Lung (tissue), 12 donors: Measurements from ENCODE around the gene DNAJB13. TPM values are rescaled to one million over a fixed set of nuclear protein-coding genes. Genes with fewer than 3 reads are reported as not detected.
A peak's percentile ranks its signal among the peaks of the same experiment; 100 is the strongest.

ENCODE experiments used
- ATAC-seq: fragments of 200-7000 bp; cut with Tn5 transposase; one replicate; pipeline ENCODE4 v1.9.1; 2020; ENCODE audit warnings: moderate number of reproducible peaks; ENCODE audit not compliant: insufficient read depth, low FRiP score
- DNase-seq, 3 donors: peaks; one replicate each; pipeline ENCODE4 v3.0.0-alpha.2; 2013 to 2017
- H3K27ac ChIP-seq, 2 donors: one replicate each; pipeline ENCODE4 v1.5.1; 2013; ENCODE audit warnings: mild to moderate bottlenecking in 2 of 2, moderate library complexity in 2 of 2, control low read depth in 1 of 2, inconsistent platforms in 1 of 2, low read depth in 1 of 2, low read length in 1 of 2
- H3K27me3 ChIP-seq, 3 donors: one replicate each; pipeline ENCODE4 v1.5.1; 2013; ENCODE audit warnings: low read length in 2 of 3; ENCODE audit not compliant: control insufficient read depth in 3 of 3, insufficient read depth in 3 of 3
- H3K36me3 ChIP-seq, 4 donors: one replicate each; pipeline ENCODE4 v1.5.1; 2013; ENCODE audit warnings: low read length in 4 of 4, mild to moderate bottlenecking in 1 of 4, moderate library complexity in 1 of 4; ENCODE audit not compliant: control insufficient read depth in 4 of 4, insufficient read depth in 4 of 4
- H3K4me1 ChIP-seq, 5 donors: one replicate each; pipeline ENCODE4 v1.5.1; 2013; ENCODE audit warnings: low read length in 5 of 5, mild to moderate bottlenecking in 2 of 5, moderate library complexity in 1 of 5; ENCODE audit not compliant: control insufficient read depth in 5 of 5, insufficient read depth in 5 of 5
- H3K4me3 ChIP-seq: one replicate; pipeline ENCODE4 v1.5.1; 2013; ENCODE audit warnings: mild to moderate bottlenecking, control low read depth, moderate library complexity
- H3K9ac ChIP-seq, 2 donors: one replicate each; pipeline ENCODE4 v1.5.1; 2013; ENCODE audit warnings: low read length in 2 of 2, control low read depth in 1 of 2; ENCODE audit not compliant: insufficient read depth in 1 of 2
- H3K9me3 ChIP-seq, 4 donors: one replicate each; pipeline ENCODE4 v1.5.1; 2013; ENCODE audit warnings: low read length in 3 of 4, mild to moderate bottlenecking in 1 of 4, moderate library complexity in 1 of 4; ENCODE audit not compliant: control insufficient read depth in 4 of 4, insufficient read depth in 3 of 4
- WGBS, 2 donors: extraction: QIAGEN DNeasy Blood & Tissue Kit; methylation state at CpG; one replicate each; pipeline ENCODE4 v1.1.7; 2013; 5-methylcytosine and 5-hydroxymethylcytosine counted together
- polyA plus RNA-seq, 2 donors: library from polyadenylated mRNA; stranded (reverse); fragments of 200-250 nt; gene quantifications; one replicate each; pipeline ENCODE4 v1.2.1, GENCODE V29; 2013
- total RNA-seq, 2 donors: library from RNA; depleted of rRNA in 1 of 2; stranded (reverse); fragments of >200 nt in 1 of 2; gene quantifications; one replicate each; pipeline ENCODE4 v1.2.1, GENCODE V29; 2014 to 2021
- TF ChIP-seq, protein P1 (sequence below): IDR thresholded peaks from 2 replicates; pipeline ENCODE4 v1.5.1; 2012; ENCODE audit warnings: mild to moderate bottlenecking; ENCODE audit errors: control extremely low read depth, extremely low read depth
- donor health status: control.
- donor health status: control.
- donor health status: Bipolar disorder and iron deficiency.
- donor health status: healthy.
- donor health status: DM: yes; HTN: yes; CAD: no.

The DNAJB13 gene
- total and polyA plus RNA-seq, 4 donors = 5.4 to 11.9 (median 6.4) TPM

DNA sequence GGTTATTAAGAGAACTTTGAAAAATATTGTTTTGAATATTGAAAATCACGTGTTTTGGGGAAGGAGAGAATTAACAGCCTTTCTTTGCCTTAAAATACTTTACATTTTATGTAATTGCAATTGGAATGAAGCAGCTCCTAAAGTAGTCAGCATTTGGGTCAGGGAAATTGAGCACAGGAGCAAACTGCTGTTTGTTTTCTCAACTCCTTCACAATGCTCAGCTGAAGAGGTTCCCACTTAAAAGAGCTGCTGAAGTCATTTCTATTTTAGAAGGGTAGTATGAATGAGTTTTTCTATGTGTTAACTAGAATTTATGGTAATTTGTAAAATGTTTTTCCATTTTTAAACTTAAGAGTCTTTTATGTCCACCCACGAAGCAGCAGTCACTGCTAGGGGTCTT lies 39.9 kb downstream of the DNAJB13 start:
- Histone ChIP-seq H3K27ac (no peak overlapping the region), H3K9ac (no peak overlapping the region), H3K9me3 (no peaks in the 10 kb centered on the region), H3K36me3 (no peaks in the 10 kb centered on the region), H3K27me3 (no peaks in the 10 kb centered on the region), H3K4me3 (no peak overlapping the region), H3K4me1 (peaks cover 0 to 7% (median 0%) of the 10 kb centered on the region in 5 donors)
- peak in 2 of 3 donors; percentile 45 to 59 for DNase-seq
- WGBS, 2 donors = 76 to 80% methylated on average over 2 of the region's 2 CpGs
- no peak for ATAC-seq
- TF ChIP-seq, protein P1, sequence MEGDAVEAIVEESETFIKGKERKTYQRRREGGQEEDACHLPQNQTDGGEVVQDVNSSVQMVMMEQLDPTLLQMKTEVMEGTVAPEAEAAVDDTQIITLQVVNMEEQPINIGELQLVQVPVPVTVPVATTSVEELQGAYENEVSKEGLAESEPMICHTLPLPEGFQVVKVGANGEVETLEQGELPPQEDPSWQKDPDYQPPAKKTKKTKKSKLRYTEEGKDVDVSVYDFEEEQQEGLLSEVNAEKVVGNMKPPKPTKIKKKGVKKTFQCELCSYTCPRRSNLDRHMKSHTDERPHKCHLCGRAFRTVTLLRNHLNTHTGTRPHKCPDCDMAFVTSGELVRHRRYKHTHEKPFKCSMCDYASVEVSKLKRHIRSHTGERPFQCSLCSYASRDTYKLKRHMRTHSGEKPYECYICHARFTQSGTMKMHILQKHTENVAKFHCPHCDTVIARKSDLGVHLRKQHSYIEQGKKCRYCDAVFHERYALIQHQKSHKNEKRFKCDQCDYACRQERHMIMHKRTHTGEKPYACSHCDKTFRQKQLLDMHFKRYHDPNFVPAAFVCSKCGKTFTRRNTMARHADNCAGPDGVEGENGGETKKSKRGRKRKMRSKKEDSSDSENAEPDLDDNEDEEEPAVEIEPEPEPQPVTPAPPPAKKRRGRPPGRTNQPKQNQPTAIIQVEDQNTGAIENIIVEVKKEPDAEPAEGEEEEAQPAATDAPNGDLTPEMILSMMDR = no peak

DNA sequence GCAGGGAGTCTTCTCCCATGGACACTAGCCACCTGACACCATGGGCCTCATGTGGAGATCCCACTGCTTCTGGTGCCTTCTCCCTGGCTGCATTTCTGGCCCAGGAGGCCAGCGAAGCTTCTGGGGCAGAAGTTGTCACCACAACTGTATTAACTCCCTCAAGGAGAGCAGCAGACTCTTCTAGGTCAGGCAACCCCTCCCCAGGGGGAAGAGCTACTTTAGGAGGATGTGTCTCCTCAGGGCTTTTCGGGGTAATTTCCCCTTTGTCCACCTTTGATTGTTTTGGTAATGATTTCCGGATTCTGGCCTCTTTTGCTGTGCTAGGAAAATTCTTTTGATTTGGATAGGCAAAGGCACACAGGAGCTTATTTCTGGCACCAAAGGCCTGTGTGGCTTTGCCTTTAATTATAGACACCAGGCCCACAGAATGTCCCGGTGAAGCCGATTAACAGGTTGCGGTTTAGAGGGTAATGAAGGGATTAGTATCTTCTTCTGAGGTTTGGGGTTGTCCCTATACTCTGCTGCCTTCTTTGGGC lies 40.7 kb downstream of the DNAJB13 start:
- TF ChIP-seq, protein P1 = no peak
- Histone ChIP-seq H3K4me3 (no peak overlapping the region), H3K9ac (no peak overlapping the region), H3K4me1 (peaks cover 0 to 7% (median 0%) of the 10 kb centered on the region in 5 donors), H3K27me3 (no peaks in the 10 kb centered on the region), H3K36me3 (no peaks in the 10 kb centered on the region), H3K9me3 (no peaks in the 10 kb centered on the region), H3K27ac (no peak overlapping the region)
- DNase-seq = no peak
- ATAC-seq = no peak
- 82 to 87% methylated on average over 6 of the region's 6 CpGs for WGBS, 2 donors

DNA sequence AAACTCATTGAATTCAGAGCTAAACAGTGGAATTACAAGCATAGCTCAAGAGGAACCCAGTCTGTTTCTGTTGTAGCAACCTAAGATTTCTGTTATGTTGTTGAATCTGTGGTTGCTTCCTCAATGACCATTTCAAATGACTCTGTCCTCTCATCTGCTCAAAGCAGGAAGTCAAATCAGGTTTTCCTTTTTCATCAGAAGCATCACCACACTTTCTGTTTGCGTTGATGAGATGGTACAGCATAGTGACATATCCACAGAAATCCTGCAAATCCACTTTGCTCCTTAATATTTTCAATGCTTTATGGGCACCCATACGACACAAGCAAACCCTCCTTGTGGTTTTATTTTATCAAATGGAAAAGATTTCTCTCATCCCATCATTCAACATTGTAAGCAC lies 44.4 kb downstream of the DNAJB13 start:
- TF ChIP-seq, protein P1 = no peak
- ATAC-seq (no peak), DNase-seq (peak in 2 of 3 donors; percentile 31 to 37)
- Histone ChIP-seq H3K9ac (no peak overlapping the region), H3K27me3 (no peaks in the 10 kb centered on the region), H3K9me3 (no peaks in the 10 kb centered on the region), H3K4me3 (no peak overlapping the region), H3K27ac (no peak overlapping the region), H3K4me1 (peaks cover 0 to 7% (median 0%) of the 10 kb centered on the region in 5 donors), H3K36me3 (no peaks in the 10 kb centered on the region)
- WGBS, 2 donors = 36 to 57% methylated on average over 2 of the region's 2 CpGs

DNA sequence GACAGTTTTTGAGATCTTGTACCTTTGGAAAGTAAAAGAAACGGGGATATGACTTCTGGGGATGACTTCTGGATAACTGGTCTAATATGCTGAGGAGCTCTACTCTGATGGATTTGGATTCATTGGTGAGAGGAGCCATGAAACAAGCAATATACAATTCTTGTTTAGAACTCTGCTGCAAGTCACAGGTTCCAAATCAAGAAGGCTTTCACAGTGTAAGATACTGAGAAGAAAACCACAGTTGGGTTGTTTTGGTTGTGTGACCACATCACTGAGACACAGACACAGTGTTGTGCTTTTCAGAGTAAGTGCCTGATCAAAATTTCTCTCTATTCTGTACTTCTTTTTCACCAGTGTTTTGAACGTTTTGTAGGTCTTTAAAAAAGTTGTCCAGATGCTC lies 44.9 kb downstream of the DNAJB13 start:
- DNase-seq (no peak), ATAC-seq (no peak)
- no peak overlapping the region for H3K27ac ChIP-seq
- H3K36me3 ChIP-seq = peaks cover 0 to 3% (median 0%) of the 10 kb centered on the region in 4 donors
- TF ChIP-seq, protein P1 = no peak
- peaks cover 0 to 7% (median 0%) of the 10 kb centered on the region in 5 donors for H3K4me1 ChIP-seq
- H3K27me3 ChIP-seq = no peaks in the 10 kb centered on the region
- H3K9me3 ChIP-seq = no peaks in the 10 kb centered on the region
- H3K9ac ChIP-seq = no peak overlapping the region
- 80 to 83% methylated on average over 2 of the region's 2 CpGs for WGBS, 2 donors
- no peak overlapping the region for H3K4me3 ChIP-seq
